ENCODE data around the gene GJC2. TPM values are rescaled to one million over a fixed set of nuclear protein-coding genes. Genes with fewer than 3 reads are reported as not detected.

The GJC2 gene
- polyA plus RNA-seq, 1 of the 3 experiments (the other 2 are of a cell fraction) = 0.92 TPM

- TF ChIP-seq USF2 (IDR thresholded peaks at IDR 0.05; ENCODE audit: borderline replicate concordance, low read depth, low read length) = no peak
- TF ChIP-seq CTCF (IDR thresholded peaks at IDR 0.05) = no peak
- no peak for TF ChIP-seq FOXM1 (IDR thresholded peaks at IDR 0.05; ENCODE audit: low read depth)
- no peak for TF ChIP-seq EZH2phosphoT487 (IDR thresholded peaks at IDR 0.05; ENCODE audit: borderline replicate concordance, low read depth)
- no peak for TF ChIP-seq IRF3 (IDR thresholded peaks at IDR 0.05; ENCODE audit: low read depth, low read length)
Measured at GRCh38 chr1:228163007-228163753, 13.4 kb downstream of the GJC2 start (continued).

GRCh38 chr1:228163776-228164519, 14.2 kb downstream of the GJC2 start:
- no peak overlapping the region for H3K9ac ChIP-seq
- no peaks in the 10 kb centered on the region for H3K36me3 ChIP-seq (replicated peaks in 1 of 2; ENCODE audit: control insufficient read depth in 1 of 2, insufficient read depth in 2 of 2, low read length in 1 of 2)
- H3K9me3 ChIP-seq = no peaks in the 10 kb centered on the region
- peaks cover 13 to 25% of the 10 kb centered on the region in 2 experiments; a peak in 3 of 4 replicates for H3K4me1 ChIP-seq (ENCODE audit: control insufficient read depth in 1 of 2, insufficient read depth in 2 of 2, low read depth in 1 of 2, low read length in 1 of 2)
- DNase-seq = no peak
- no peak overlapping the region for H3K4me3 ChIP-seq (ENCODE audit: low read depth in 2 of 2, low read length in 1 of 2)
- H3F3A ChIP-seq (replicated peaks; ENCODE audit: insufficient read depth) = no peaks in the 10 kb centered on the region
- CTCF ChIA-PET = interaction anchor here (1.3 to 5.5 kb wide), 4 partner anchors 10 to 33 kb away, joined by 5 to 54 read pairs (median 28); partner anchors contain the start of gene GJC2
- TF ChIP-seq POLR2AphosphoS5 (IDR thresholded peaks at IDR 0.05; ENCODE audit: low read depth, low read length) (no peak), NFIC (IDR thresholded peaks at IDR 0.05; ENCODE audit: borderline replicate concordance) (no peak), MAX (IDR thresholded peaks at IDR 0.05; ENCODE audit: low read depth) (no peak), USF2 (IDR thresholded peaks at IDR 0.05; ENCODE audit: borderline replicate concordance, low read depth, low read length) (no peak), USF1 (IDR thresholded peaks at IDR 0.05; ENCODE audit: borderline replicate concordance, low read depth) (no peak), PBX3 (IDR thresholded peaks at IDR 0.05) (no peak), FOXJ3 (CRISPR knock-in tag; IDR thresholded peaks at IDR 0.05) (no peak), CTCF (IDR thresholded peaks at IDR 0.05) (no peak), EZH2phosphoT487 (IDR thresholded peaks at IDR 0.05; ENCODE audit: borderline replicate concordance, low read depth) (no peak), GATA2 (CRISPR knock-in tag; IDR thresholded peaks at IDR 0.05) (no peak), RXRA (IDR thresholded peaks at IDR 0.05; ENCODE audit: borderline replicate concordance, low read depth) (no peak), YY1 (IDR thresholded peaks at IDR 0.05; ENCODE audit: low read depth) (no peak), RFX5 (IDR thresholded peaks at IDR 0.05; ENCODE audit: low read length) (no peak), MEF2A (IDR thresholded peaks at IDR 0.05; ENCODE audit: borderline replicate concordance, low read depth) (no peak), TAF1 (IDR thresholded peaks at IDR 0.05; ENCODE audit: borderline replicate concordance, low read depth, low read length) (no peak), JUND (IDR thresholded peaks at IDR 0.05) (no peak)
- no peak overlapping the region for H3K4me2 ChIP-seq
- peaks cover 16% of the 10 kb centered on the region for H3K79me2 ChIP-seq (ENCODE audit: insufficient read depth)
- H2AFZ ChIP-seq (ENCODE audit: low read depth) = no peak overlapping the region
- H3K9me2 ChIP-seq = no peaks in the 10 kb centered on the region
- 94% methylated on average over 10 of the region's 10 CpGs for WGBS (ENCODE audit: low lambda C conversion rate)
- H3K27me3 ChIP-seq (ENCODE audit: insufficient read depth) = no peaks in the 10 kb centered on the region
- no peak overlapping the region for H3K27ac ChIP-seq (ENCODE audit: low read depth in 2 of 2, low read length in 1 of 2)
- no peaks in the 10 kb centered on the region for H4K20me1 ChIP-seq (ENCODE audit: insufficient read depth)
- POLR2A ChIA-PET = interaction anchor here (1.1 to 2.1 kb wide), 2 partner anchors 24 to 293 kb away, joined by 3 to 6 read pairs; partner anchors contain the start of gene GUK1
